IPS-18a (cell line): ENCODE data around the gene SRSF4.

ENCODE experiments used
- H3K27ac ChIP-seq: one replicate; pipeline ENCODE4 v1.5.1; 2013; ENCODE audit warnings: low read length
- H3K27me3 ChIP-seq: one replicate; pipeline ENCODE4 v1.6.1; 2013; ENCODE audit warnings: mild to moderate bottlenecking, low read length; ENCODE audit not compliant: control insufficient read depth, insufficient read depth
- H3K36me3 ChIP-seq: one replicate; pipeline ENCODE4 v1.6.1; 2013; ENCODE audit warnings: low read depth, low read length; ENCODE audit not compliant: control insufficient read depth
- H3K4me1 ChIP-seq: one replicate; pipeline ENCODE4 v1.6.1; 2013; ENCODE audit warnings: low read depth, low read length; ENCODE audit not compliant: control insufficient read depth
- H3K4me3 ChIP-seq: one replicate; pipeline ENCODE4 v1.5.1; 2013; ENCODE audit warnings: low read length
- H3K9ac ChIP-seq: one replicate; pipeline ENCODE4 v1.6.1; 2013; ENCODE audit warnings: mild to moderate bottlenecking, low read length, moderate library complexity
- H3K9me3 ChIP-seq: one replicate; pipeline ENCODE4 v1.6.1; 2013; ENCODE audit warnings: low read depth, low read length; ENCODE audit not compliant: control insufficient read depth

The SRSF4 gene

GRCh38 chr1:29217633-29218032 lies 35.9 kb upstream of the SRSF4 start:
- H3K27me3 ChIP-seq = no peaks in the 10 kb centered on the region
- H3K9ac ChIP-seq = no peak overlapping the region
- H3K27ac ChIP-seq = no peak overlapping the region
- H3K4me3 ChIP-seq = no peak overlapping the region
- H3K36me3 ChIP-seq = peaks cover 20% of the 10 kb centered on the region
- no peaks in the 10 kb centered on the region for H3K4me1 ChIP-seq
- H3K9me3 ChIP-seq = no peaks in the 10 kb centered on the region

GRCh38 chr1:29213055-29213454 lies 31.4 kb upstream of the SRSF4 start:
- no peak overlapping the region for H3K9ac ChIP-seq

GRCh38 chr1:29211086-29212030 lies 29.7 kb upstream of the SRSF4 start:
- Histone ChIP-seq H3K4me1 (no peaks in the 10 kb centered on the region), H3K9me3 (no peaks in the 10 kb centered on the region), H3K9ac (no peak overlapping the region), H3K27ac (no peak overlapping the region), H3K36me3 (peaks cover 34% of the 10 kb centered on the region), H3K4me3 (no peak overlapping the region), H3K27me3 (no peaks in the 10 kb centered on the region)

More at GRCh38 chr1:29213055-29213454, 31.4 kb upstream of the SRSF4 start:
- H3K27me3 ChIP-seq = no peaks in the 10 kb centered on the region
- H3K4me3 ChIP-seq = no peak overlapping the region
- H3K27ac ChIP-seq = no peak overlapping the region
- H3K9me3 ChIP-seq = no peaks in the 10 kb centered on the region
- no peaks in the 10 kb centered on the region for H3K4me1 ChIP-seq
- H3K36me3 ChIP-seq = peaks cover 29% of the 10 kb centered on the region

- no peaks in the 10 kb centered on the region for H3K4me1 ChIP-seq
- no peak overlapping the region for H3K27ac ChIP-seq
- H3K9ac ChIP-seq = no peak overlapping the region
- peaks cover 28% of the 10 kb centered on the region for H3K36me3 ChIP-seq
- H3K4me3 ChIP-seq = no peak overlapping the region
- H3K27me3 ChIP-seq = no peaks in the 10 kb centered on the region
- no peaks in the 10 kb centered on the region for H3K9me3 ChIP-seq
Measured at GRCh38 chr1:29210278-29211085, 28.8 kb upstream of the SRSF4 start.

GRCh38 chr1:29209173-29209572 lies 27.5 kb upstream of the SRSF4 start:
- Histone ChIP-seq H3K27me3 (no peaks in the 10 kb centered on the region), H3K27ac (no peak overlapping the region), H3K4me3 (no peak overlapping the region), H3K36me3 (peaks cover 27% of the 10 kb centered on the region), H3K9me3 (no peaks in the 10 kb centered on the region), H3K4me1 (no peaks in the 10 kb centered on the region), H3K9ac (no peak overlapping the region)

GRCh38 chr1:29208442-29208841 lies 26.7 kb upstream of the SRSF4 start:
- H3K27ac ChIP-seq = no peak overlapping the region
- no peak overlapping the region for H3K9ac ChIP-seq
- no peaks in the 10 kb centered on the region for H3K4me1 ChIP-seq
- H3K27me3 ChIP-seq = no peaks in the 10 kb centered on the region
- peaks cover 25% of the 10 kb centered on the region for H3K36me3 ChIP-seq
- no peaks in the 10 kb centered on the region for H3K9me3 ChIP-seq
- H3K4me3 ChIP-seq = no peak overlapping the region

- Histone ChIP-seq H3K4me1 (peaks cover 3% of the 10 kb centered on the region), H3K9me3 (no peaks in the 10 kb centered on the region), H3K9ac (no peak overlapping the region), H3K36me3 (peaks cover 28% of the 10 kb centered on the region), H3K4me3 (no peak overlapping the region), H3K27me3 (no peaks in the 10 kb centered on the region), H3K27ac (no peak overlapping the region)
Measured at GRCh38 chr1:29202584-29203340, 21.1 kb upstream of the SRSF4 start.

- no peak overlapping the region for H3K9ac ChIP-seq
- no peak overlapping the region for H3K4me3 ChIP-seq
- peaks cover 28% of the 10 kb centered on the region for H3K36me3 ChIP-seq
- peaks cover 3% of the 10 kb centered on the region for H3K4me1 ChIP-seq
- H3K27ac ChIP-seq = no peak overlapping the region
- no peaks in the 10 kb centered on the region for H3K27me3 ChIP-seq
- no peaks in the 10 kb centered on the region for H3K9me3 ChIP-seq
Measured at GRCh38 chr1:29202053-29202452, 20.4 kb upstream of the SRSF4 start.

- peaks cover 26% of the 10 kb centered on the region for H3K36me3 ChIP-seq
- no peaks in the 10 kb centered on the region for H3K9me3 ChIP-seq
- H3K4me3 ChIP-seq = no peak overlapping the region
- H3K4me1 ChIP-seq = peaks cover 3% of the 10 kb centered on the region
- no peaks in the 10 kb centered on the region for H3K27me3 ChIP-seq
- no peak overlapping the region for H3K27ac ChIP-seq
- no peak overlapping the region for H3K9ac ChIP-seq
Measured at GRCh38 chr1:29201595-29202051, 19.9 kb upstream of the SRSF4 start.

GRCh38 chr1:29200906-29201594 lies 19.4 kb upstream of the SRSF4 start:
- Histone ChIP-seq H3K27me3 (no peaks in the 10 kb centered on the region), H3K4me3 (no peak overlapping the region), H3K27ac (no peak overlapping the region), H3K9me3 (no peaks in the 10 kb centered on the region), H3K9ac (no peak overlapping the region), H3K4me1 (peaks cover 3% of the 10 kb centered on the region), H3K36me3 (peaks cover 23% of the 10 kb centered on the region)
